ENCODE measurements around the gene OR7G3.

GRCh38 chr19:9140159-9140874, 13.6 kb upstream of the OR7G3 start, which contains the start of gene ZNF317:
- TF ChIP-seq CTCF (IDR thresholded peaks at IDR 0.05; ENCODE audit: control extremely low read depth in 1 of 3, insufficient read depth in 1 of 3, low read depth in 1 of 3, low read length in 3 of 3) (no peak), EP300 (IDR thresholded peaks at IDR 0.05; ENCODE audit: borderline replicate concordance in 1 of 2, low read depth in 2 of 2, low read length in 2 of 2) (no peak), POLR2A (IDR thresholded peaks at IDR 0.05; ENCODE audit: control extremely low read depth in 1 of 2, low read depth in 2 of 2, low read length in 2 of 2) (peak; percentile 87 to 98), EZH2 (IDR thresholded peaks at IDR 0.05; ENCODE audit: low read depth, low read length, severe bottlenecking) (no peak), YY1 (IDR thresholded peaks at IDR 0.05; ENCODE audit: low read depth, low read length) (peak; percentile 98), RBBP5 (IDR thresholded peaks at IDR 0.05; ENCODE audit: borderline replicate concordance, low read depth, low read length) (peak; percentile 80; the same call in 1 of the 2 replicates), TAF7 (optimal IDR thresholded peaks at IDR 0.05; ENCODE audit: borderline replicate concordance, low read depth, low read length) (peak; percentile 65), GABPA (IDR thresholded peaks at IDR 0.05; ENCODE audit: borderline replicate concordance, insufficient read depth, low read length) (no peak), ATF3 (IDR thresholded peaks at IDR 0.05; ENCODE audit: insufficient read depth, low read depth, low read length) (no peak)
- TF ChIP-seq, protein P1, sequence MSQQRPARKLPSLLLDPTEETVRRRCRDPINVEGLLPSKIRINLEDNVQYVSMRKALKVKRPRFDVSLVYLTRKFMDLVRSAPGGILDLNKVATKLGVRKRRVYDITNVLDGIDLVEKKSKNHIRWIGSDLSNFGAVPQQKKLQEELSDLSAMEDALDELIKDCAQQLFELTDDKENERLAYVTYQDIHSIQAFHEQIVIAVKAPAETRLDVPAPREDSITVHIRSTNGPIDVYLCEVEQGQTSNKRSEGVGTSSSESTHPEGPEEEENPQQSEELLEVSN (IDR thresholded peaks at IDR 0.05) = peak; percentile 45; the same call in 1 of the 2 replicates

All from H1 (cell line).